Measurements from ENCODE around the gene UQCC2. TPM values are rescaled to one million over a fixed set of nuclear protein-coding genes. Genes with fewer than 3 reads are reported as not detected.

The UQCC2 gene
- total RNA-seq, 1 donor from 2014 or later: 2.6 TPM

GRCh38 chr6:33700391-33701050, 11.0 kb downstream of the UQCC2 start:
- peak in 1 of 2 donors; percentile 74 for DNase-seq (ENCODE audit: low spot score in 2 of 2)
- intact Hi-C loops (cut with DNase I): loop anchor here (2.0 kb wide), 1 partner anchor 116 kb away; no protein-coding TSS in a partner anchor
- no peak overlapping the region for H3K4me3 ChIP-seq
- H3K27ac ChIP-seq: no peak overlapping the region
- TF ChIP-seq CTCF (IDR thresholded peaks at IDR 0.05): peak; percentile 15 to 40 (median 26)
- no peaks in the 10 kb centered on the region for H3K9me3 ChIP-seq
- no peaks in the 10 kb centered on the region for H3K4me1 ChIP-seq
- H3K36me3 ChIP-seq: peaks cover 0 to 10% of the 10 kb centered on the region in 2 donors
- H3K27me3 ChIP-seq: no peaks in the 10 kb centered on the region

GRCh38 chr6:33699739-33700138, 11.8 kb downstream of the UQCC2 start:
- peaks cover 0 to 10% of the 10 kb centered on the region in 2 donors for H3K36me3 ChIP-seq
- intact Hi-C loops (cut with DNase I): loop anchor here (2.0 kb wide), 1 partner anchor 115 kb away; no protein-coding TSS in a partner anchor
- no peak overlapping the region for H3K4me3 ChIP-seq
- no peaks in the 10 kb centered on the region for H3K9me3 ChIP-seq
- H3K4me1 ChIP-seq: no peaks in the 10 kb centered on the region
- DNase-seq (ENCODE audit: low spot score in 2 of 2): no peak
- TF ChIP-seq CTCF (IDR thresholded peaks at IDR 0.05): no peak
- H3K27ac ChIP-seq: no peak overlapping the region
- H3K27me3 ChIP-seq: no peaks in the 10 kb centered on the region

- H3K4me1 ChIP-seq: no peaks in the 10 kb centered on the region
- H3K27ac ChIP-seq: no peak overlapping the region
- H3K9me3 ChIP-seq: no peaks in the 10 kb centered on the region
- TF ChIP-seq CTCF (IDR thresholded peaks at IDR 0.05): no peak
- intact Hi-C loops (cut with DNase I): no loop called here
- DNase-seq (ENCODE audit: low spot score in 2 of 2): no peak
- H3K36me3 ChIP-seq: peaks cover 0 to 10% of the 10 kb centered on the region in 2 donors
- no peaks in the 10 kb centered on the region for H3K27me3 ChIP-seq
- H3K4me3 ChIP-seq: no peak overlapping the region
These were observed 12.4 kb downstream of the UQCC2 start for GRCh38 chr6:33699131-33699530.

GRCh38 chr6:33698494-33698893, 13.0 kb downstream of the UQCC2 start:
- H3K4me3 ChIP-seq: no peak overlapping the region
- TF ChIP-seq CTCF (IDR thresholded peaks at IDR 0.05): no peak
- peaks cover 0 to 10% of the 10 kb centered on the region in 2 donors for H3K36me3 ChIP-seq
- H3K27ac ChIP-seq: no peak overlapping the region
- H3K27me3 ChIP-seq: no peaks in the 10 kb centered on the region
- DNase-seq (ENCODE audit: low spot score in 2 of 2): no peak
- intact Hi-C loops (cut with DNase I): no loop called here
- no peaks in the 10 kb centered on the region for H3K9me3 ChIP-seq
- H3K4me1 ChIP-seq: no peaks in the 10 kb centered on the region

GRCh38 chr6:33697845-33698244, 13.7 kb downstream of the UQCC2 start:
- intact Hi-C loops (cut with DNase I): no loop called here
- Histone ChIP-seq H3K36me3 (peaks cover 0 to 10% of the 10 kb centered on the region in 2 donors), H3K4me3 (no peak overlapping the region), H3K27me3 (no peaks in the 10 kb centered on the region), H3K27ac (no peak overlapping the region), H3K9me3 (no peaks in the 10 kb centered on the region), H3K4me1 (no peaks in the 10 kb centered on the region)
- TF ChIP-seq CTCF (IDR thresholded peaks at IDR 0.05): no peak
- no peak for DNase-seq (ENCODE audit: low spot score in 2 of 2)

All from ascending aorta (tissue), 2 donors.